HepG2 (cell line): ENCODE data around the gene CFAP99.

ENCODE experiments used
- POLR2A ChIP-seq, 2 experiments: IDR thresholded peaks; 2 replicates each; pipeline ENCODE4 v1.6.1; 2011; ENCODE audit warnings: low read depth in 2 of 2, low read length in 2 of 2, mild to moderate bottlenecking in 1 of 2, moderate library complexity in 1 of 2; ENCODE audit not compliant: insufficient read depth in 1 of 2
- RAD21 ChIP-seq: fragments of 450-650 bp; formaldehyde crosslinking; IDR thresholded peaks from 2 replicates; pipeline ENCODE4 v1.5.0; 2020; ENCODE audit warnings: mild to moderate bottlenecking
- ZNF772 ChIP-seq: sonication (generic); formaldehyde crosslinking; IDR thresholded peaks from 2 replicates; pipeline ENCODE4 v1.5.0; 2020; ENCODE audit warnings: mild to moderate bottlenecking, missing genetic modification reagents
- ZNF775 ChIP-seq: sonication (generic); formaldehyde crosslinking; IDR thresholded peaks from 2 replicates; pipeline ENCODE4 v1.4.0; 2020; ENCODE audit warnings: missing genetic modification reagents, mild to moderate bottlenecking, moderate library complexity, borderline replicate concordance
- TF ChIP-seq, protein P1 (sequence below): sonication (generic); formaldehyde crosslinking; IDR thresholded peaks from 2 replicates; pipeline ENCODE4 v1.5.0; 2020; ENCODE audit warnings: mild to moderate bottlenecking, missing genetic modification reagents, moderate library complexity

DNA sequence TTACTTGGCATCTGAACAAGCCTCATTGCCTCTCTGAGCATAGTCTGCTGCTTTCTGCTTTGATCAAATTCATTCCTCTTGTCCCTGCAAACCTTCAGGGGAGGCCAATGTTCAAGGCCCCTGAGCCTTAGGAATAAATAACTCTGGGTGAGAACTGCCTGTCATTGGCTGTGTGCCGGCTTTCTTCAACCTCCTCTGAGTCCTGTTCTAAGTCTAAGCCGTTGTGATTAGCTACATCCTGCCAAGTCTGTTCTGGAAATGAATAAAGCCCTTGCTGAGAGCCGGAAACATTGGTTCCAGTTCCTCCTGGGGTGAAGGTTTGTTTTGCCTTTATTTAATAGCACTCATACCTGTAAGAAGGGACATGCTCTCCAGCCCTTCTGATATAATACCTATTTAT, 63.9 kb downstream of the CFAP99 start:
- TF ChIP-seq POLR2A (IDR thresholded peaks at IDR 0.05; ENCODE audit: insufficient read depth in 1 of 2, low read depth in 2 of 2, low read length in 2 of 2), result no peak
- TF ChIP-seq, protein P1, sequence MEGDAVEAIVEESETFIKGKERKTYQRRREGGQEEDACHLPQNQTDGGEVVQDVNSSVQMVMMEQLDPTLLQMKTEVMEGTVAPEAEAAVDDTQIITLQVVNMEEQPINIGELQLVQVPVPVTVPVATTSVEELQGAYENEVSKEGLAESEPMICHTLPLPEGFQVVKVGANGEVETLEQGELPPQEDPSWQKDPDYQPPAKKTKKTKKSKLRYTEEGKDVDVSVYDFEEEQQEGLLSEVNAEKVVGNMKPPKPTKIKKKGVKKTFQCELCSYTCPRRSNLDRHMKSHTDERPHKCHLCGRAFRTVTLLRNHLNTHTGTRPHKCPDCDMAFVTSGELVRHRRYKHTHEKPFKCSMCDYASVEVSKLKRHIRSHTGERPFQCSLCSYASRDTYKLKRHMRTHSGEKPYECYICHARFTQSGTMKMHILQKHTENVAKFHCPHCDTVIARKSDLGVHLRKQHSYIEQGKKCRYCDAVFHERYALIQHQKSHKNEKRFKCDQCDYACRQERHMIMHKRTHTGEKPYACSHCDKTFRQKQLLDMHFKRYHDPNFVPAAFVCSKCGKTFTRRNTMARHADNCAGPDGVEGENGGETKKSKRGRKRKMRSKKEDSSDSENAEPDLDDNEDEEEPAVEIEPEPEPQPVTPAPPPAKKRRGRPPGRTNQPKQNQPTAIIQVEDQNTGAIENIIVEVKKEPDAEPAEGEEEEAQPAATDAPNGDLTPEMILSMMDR (CRISPR knock-in tag), result no peak
- TF ChIP-seq ZNF772 (CRISPR knock-in tag), result no peak
- no peak for TF ChIP-seq ZNF775 (CRISPR knock-in tag)
- TF ChIP-seq RAD21 (CRISPR knock-in tag), result no peak
